Ecto neural progenitor cell (in vitro differentiated cells): Measurements from ENCODE around the gene CMSS1.

Experiments used
- DNase-seq: peaks from one replicate; pipeline ENCODE4 v3.0.0-alpha.2; 2018; ENCODE audit warnings: low spot score

The CMSS1 gene

GRCh38 chr3:100179692-100180349 lies 362.2 kb downstream of the CMSS1 start:
- no peak for DNase-seq

GRCh38 chr3:100183608-100184125 lies 366.0 kb downstream of the CMSS1 start:
- DNase-seq: no peak

GRCh38 chr3:100184948-100185570 lies 367.4 kb downstream of the CMSS1 start:
- DNase-seq: no peak

GRCh38 chr3:100185847-100186246 lies 368.2 kb downstream of the CMSS1 start:
- DNase-seq: no peak

GRCh38 chr3:100189444-100189964 lies 371.8 kb downstream of the CMSS1 start:
- DNase-seq: no peak

GRCh38 chr3:100195375-100195774 lies 377.7 kb downstream of the CMSS1 start:
- DNase-seq: no peak

- no peak for DNase-seq
Measured at GRCh38 chr3:100197876-100198275, 380.2 kb downstream of the CMSS1 start.

GRCh38 chr3:100198579-100199269 lies 381.1 kb downstream of the CMSS1 start:
- no peak for DNase-seq

- no peak for DNase-seq
Measured at GRCh38 chr3:100205171-100205570, 387.5 kb downstream of the CMSS1 start.

GRCh38 chr3:100206687-100207086 lies 389.0 kb downstream of the CMSS1 start:
- no peak for DNase-seq

GRCh38 chr3:100207886-100208285 lies 390.2 kb downstream of the CMSS1 start:
- DNase-seq: no peak

- DNase-seq: no peak
Measured at GRCh38 chr3:100209169-100209568, 391.5 kb downstream of the CMSS1 start.

- DNase-seq: no peak
Measured at GRCh38 chr3:100209948-100210771, 392.5 kb downstream of the CMSS1 start.

GRCh38 chr3:100210772-100211135 lies 393.1 kb downstream of the CMSS1 start:
- DNase-seq: no peak

- no peak for DNase-seq
Measured at GRCh38 chr3:100213891-100214573, 396.4 kb downstream of the CMSS1 start.

- DNase-seq: no peak
Measured at GRCh38 chr3:100214574-100214964, 396.9 kb downstream of the CMSS1 start.

- no peak for DNase-seq
Measured at GRCh38 chr3:100216713-100217112, 399.1 kb downstream of the CMSS1 start.

- no peak for DNase-seq
Measured at GRCh38 chr3:100221159-100221558, 403.5 kb downstream of the CMSS1 start.

- DNase-seq: no peak
Measured at GRCh38 chr3:100225193-100225592, 407.5 kb downstream of the CMSS1 start.

GRCh38 chr3:100225883-100226282 lies 408.2 kb downstream of the CMSS1 start:
- DNase-seq: no peak

- DNase-seq: no peak
Measured at GRCh38 chr3:100226712-100227429, 409.2 kb downstream of the CMSS1 start.
